Memory B cell (primary cell): ENCODE results near the gene CRLF2.
"Not testable (repeated sequence)": the region's sequence is repeated elsewhere in the genome, so short reads cannot be mapped to it uniquely, and the experiment has no call there.

Experiments used
- ATAC-seq: fragments of 150-1000 bp; cut with Tn5 transposase; 2 replicates; pipeline ENCODE4 v1.10.0; 2021; ENCODE audit warnings: low read depth, mild to moderate bottlenecking, moderate library complexity
- DNase-seq, 2 donors: peaks; one replicate each; pipeline ENCODE4 v3.0.0; 2022; ENCODE audit warnings: low spot score in 2 of 2
- H3K27ac Mint-ChIP-seq: one replicate; pipeline ENCODE4 v1.8.0; 2022; ENCODE audit warnings: mild to moderate bottlenecking, moderate library complexity, mixed read lengths
- H3K27me3 Mint-ChIP-seq: one replicate; pipeline ENCODE4 v1.8.0; 2022; ENCODE audit warnings: mixed read lengths
- H3K36me3 Mint-ChIP-seq: one replicate; pipeline ENCODE4 v1.8.0; 2022; ENCODE audit warnings: mild to moderate bottlenecking, mixed read lengths
- H3K4me1 Mint-ChIP-seq: one replicate; pipeline ENCODE4 v1.8.0; 2022; ENCODE audit warnings: mixed read lengths
- H3K4me3 Mint-ChIP-seq: one replicate; pipeline ENCODE4 v1.8.0; 2022; ENCODE audit warnings: mild to moderate bottlenecking, moderate library complexity, mixed read lengths
- H3K9me3 Mint-ChIP-seq: one replicate; pipeline ENCODE4 v1.8.0; 2022; ENCODE audit warnings: mixed read lengths

Gene CRLF2

DNA sequence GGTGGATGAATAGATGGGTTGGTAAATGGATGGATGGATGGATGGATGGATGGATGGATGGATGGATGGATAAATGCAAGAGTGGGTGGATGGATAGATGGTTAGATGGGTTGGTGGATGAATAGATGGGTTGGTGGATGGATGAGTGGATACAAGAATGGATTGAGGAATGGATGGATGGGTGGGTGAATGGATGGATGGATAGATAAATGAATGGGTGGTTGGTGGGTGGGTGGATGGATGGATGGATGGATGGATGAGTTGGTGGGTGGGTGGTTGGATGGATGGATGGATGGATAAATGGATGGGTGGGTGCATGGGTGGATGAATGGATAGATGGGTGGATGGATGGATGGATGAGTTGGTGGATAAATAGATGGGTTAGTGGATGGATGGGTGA lies 13.8 kb upstream of the CRLF2 start:
- Mint-ChIP-seq H3K27me3 (peaks cover 16% of the 10 kb centered on the region), H3K36me3 (peaks cover 5% of the 10 kb centered on the region), H3K4me3 (no peak overlapping the region), H3K9me3 (peaks cover 18% of the 10 kb centered on the region), H3K27ac (no peak overlapping the region), H3K4me1 (no peaks in the 10 kb centered on the region)
- ATAC-seq (no peak), DNase-seq (no peak)

DNA sequence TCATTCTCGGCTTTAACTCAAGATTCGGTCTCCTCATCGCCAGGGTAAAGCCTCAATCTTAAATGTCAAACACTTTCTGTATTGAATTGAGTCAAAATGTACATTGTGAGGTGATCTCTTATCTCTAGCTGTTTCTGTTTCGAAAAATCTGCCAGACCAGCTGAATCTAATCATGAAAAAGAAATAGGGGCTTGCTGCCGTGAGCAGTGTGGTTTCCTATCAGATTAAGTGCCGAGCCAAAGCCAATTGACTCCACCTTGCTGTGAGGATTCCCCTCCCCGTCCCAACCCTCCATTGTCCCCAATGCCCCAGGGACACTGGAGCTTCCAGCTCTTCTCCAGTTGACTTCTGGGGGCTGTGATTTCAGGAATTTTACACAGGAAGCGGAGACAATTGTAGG lies 12.5 kb upstream of the CRLF2 start:
- ATAC-seq (no peak), DNase-seq (no peak)
- Mint-ChIP-seq H3K4me3 (no peak overlapping the region), H3K27me3 (peaks cover 16% of the 10 kb centered on the region), H3K27ac (no peak overlapping the region), H3K36me3 (peaks cover 5% of the 10 kb centered on the region), H3K4me1 (no peaks in the 10 kb centered on the region), H3K9me3 (peaks cover 18% of the 10 kb centered on the region)

DNA sequence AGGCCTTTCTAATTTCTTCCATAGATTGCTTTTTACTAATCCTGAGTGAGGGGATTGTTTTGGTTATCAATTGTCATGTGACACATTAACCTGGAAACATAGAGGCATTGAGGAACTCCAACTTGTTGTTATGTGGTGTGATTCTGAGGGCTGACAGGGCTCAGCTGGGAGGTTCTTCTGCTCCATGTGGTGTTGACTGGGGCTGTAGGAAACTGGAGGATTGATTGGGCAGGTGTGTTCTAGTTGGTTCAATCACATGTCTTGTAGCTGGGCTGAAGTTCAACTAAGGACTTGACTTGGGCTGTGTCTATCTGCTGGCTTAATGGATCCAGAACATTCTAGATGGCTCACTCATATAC lies 10.8 kb upstream of the CRLF2 start:
- ATAC-seq (no peak), DNase-seq (no peak)
- peaks cover 5% of the 10 kb centered on the region for H3K36me3 Mint-ChIP-seq
- peaks cover 18% of the 10 kb centered on the region for H3K9me3 Mint-ChIP-seq
- no peak overlapping the region for H3K4me3 Mint-ChIP-seq
- H3K27ac Mint-ChIP-seq: no peak overlapping the region
- H3K27me3 Mint-ChIP-seq: peaks cover 16% of the 10 kb centered on the region
- H3K4me1 Mint-ChIP-seq: no peaks in the 10 kb centered on the region

DNA sequence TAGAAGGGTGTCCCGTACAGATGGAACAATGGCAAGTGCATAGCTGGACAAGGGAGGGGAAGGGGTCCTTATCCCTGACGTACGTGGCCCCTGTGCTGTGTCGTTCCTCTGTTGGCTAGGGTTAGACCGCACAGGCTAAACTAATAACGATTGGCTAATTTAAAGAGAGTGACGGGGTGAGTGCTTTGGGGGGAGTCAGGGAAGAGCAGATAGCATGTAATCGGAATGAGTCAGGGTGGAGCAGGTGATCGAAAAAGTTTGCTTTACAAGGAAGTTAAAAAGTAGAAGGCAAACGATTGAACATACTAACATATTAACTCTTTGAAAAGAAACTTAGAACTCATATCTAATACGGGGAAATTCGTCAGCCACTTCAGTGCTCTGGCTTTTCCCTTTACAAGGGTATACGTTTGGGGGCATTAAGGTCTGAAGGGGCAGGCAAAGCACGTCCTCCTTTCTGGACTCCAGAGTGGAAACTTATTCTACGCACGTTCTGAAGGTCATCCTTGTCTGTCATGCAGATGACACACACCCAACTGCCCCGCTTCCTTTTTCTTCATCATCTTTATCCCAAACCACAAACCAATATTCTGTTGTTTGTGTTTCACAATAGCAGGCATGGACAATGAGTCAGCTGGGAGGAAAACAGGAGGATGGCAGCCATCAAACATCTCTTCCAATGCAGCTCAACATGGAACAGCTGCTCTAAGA lies 10.2 kb upstream of the CRLF2 start:
- no peak for ATAC-seq
- Mint-ChIP-seq H3K27ac (no peak overlapping the region), H3K9me3 (peaks cover 16% of the 10 kb centered on the region), H3K4me1 (no peaks in the 10 kb centered on the region), H3K4me3 (no peak overlapping the region), H3K36me3 (peaks cover 5% of the 10 kb centered on the region), H3K27me3 (peaks cover 16% of the 10 kb centered on the region)
- DNase-seq: no peak

DNA sequence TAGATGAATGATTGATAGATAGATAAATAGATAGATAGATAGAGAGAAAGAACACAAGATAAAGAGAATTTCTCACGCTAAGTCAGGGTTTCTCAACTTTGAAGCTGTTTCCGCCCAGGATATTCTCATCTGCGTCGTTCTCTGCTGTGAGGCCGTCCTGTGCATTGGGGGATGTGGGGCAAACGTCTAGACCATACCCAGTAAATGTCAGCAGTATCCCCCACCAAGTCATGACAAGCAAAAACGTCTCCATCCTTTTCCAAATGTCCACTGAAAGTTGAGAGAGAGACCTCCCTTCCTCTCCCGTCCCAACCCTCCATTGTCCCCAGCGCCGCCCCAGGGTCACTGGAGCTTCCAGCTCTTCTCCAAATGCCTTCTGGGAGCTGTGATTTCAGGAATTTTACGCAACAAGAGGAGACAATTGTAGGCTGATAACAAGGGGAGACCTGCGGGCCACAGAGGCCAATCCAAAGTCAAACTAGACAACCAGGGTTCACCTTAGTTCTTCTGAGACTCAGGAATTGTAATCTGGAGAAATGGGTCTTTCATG lies 8.9 kb upstream of the CRLF2 start:
- Mint-ChIP-seq H3K27me3 (peaks cover 8% of the 10 kb centered on the region), H3K4me1 (no peaks in the 10 kb centered on the region), H3K4me3 (no peak overlapping the region), H3K9me3 (peaks cover 7% of the 10 kb centered on the region), H3K27ac (no peak overlapping the region), H3K36me3 (peaks cover under 1% of the 10 kb centered on the region)
- DNase-seq (no peak), ATAC-seq (no peak)

DNA sequence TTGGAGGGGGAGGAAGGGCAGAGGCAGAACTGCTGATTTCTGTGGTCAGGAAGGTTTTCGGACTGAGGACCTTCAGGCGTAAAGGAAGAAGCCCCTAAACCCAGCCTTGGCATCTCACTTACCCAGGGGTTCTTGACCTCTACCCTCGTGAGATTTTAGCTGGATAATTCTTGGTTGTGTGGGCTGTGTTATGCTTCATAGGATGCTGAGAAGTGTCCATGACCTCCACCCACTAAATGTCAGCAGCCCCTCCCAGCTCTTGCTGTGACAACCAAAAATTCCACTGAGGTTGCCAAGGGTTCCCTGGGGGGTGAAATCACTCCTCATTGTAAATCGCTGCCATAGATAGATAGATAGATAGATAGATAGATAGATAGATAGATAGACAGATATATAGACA lies 5.8 kb upstream of the CRLF2 start:
- DNase-seq: no peak
- H3K27ac Mint-ChIP-seq: no peak overlapping the region
- peaks cover 2% of the 10 kb centered on the region for H3K9me3 Mint-ChIP-seq
- no peaks in the 10 kb centered on the region for H3K36me3 Mint-ChIP-seq
- peaks cover 3% of the 10 kb centered on the region for H3K4me1 Mint-ChIP-seq
- H3K4me3 Mint-ChIP-seq: no peak overlapping the region
- ATAC-seq: no peak
- H3K27me3 Mint-ChIP-seq: peaks cover 9% of the 10 kb centered on the region

DNA sequence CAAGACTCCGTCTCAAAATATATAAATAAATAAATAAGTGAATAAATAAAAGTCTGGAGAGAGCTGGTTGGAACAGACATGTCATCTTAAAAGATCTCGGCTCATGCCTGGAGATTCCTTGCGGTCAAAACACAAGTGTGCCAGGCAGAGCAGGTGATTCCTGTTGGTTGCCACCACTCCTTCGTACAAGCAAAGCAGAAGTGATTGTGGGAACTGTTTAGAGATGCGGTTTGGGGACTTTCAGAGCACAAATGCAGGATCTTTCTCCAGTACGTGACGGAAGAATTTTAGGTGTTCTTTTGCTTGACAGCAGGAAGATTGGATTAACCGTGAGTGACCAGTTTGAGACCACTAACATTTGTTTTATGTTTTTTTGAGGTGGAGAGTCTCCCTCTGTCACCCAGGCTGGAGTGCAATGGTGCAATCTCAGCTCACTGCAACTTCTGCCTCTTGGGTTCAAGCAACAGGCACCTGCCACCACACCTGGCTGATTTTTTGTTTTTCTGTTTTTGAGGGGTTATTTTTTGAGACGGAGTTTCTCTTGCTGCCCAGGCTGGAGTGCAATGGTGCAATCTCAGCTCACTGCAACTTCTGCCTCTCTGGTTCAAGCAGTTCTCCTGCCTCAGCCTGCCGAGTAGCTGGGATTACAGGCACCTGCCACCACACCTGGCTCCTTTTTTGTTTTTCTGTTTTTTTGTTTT lies 2.8 kb upstream of the CRLF2 start:
- Mint-ChIP-seq H3K9me3 (peaks cover 10% of the 10 kb centered on the region), H3K4me1 (peaks cover 10% of the 10 kb centered on the region), H3K36me3 (peaks cover 2% of the 10 kb centered on the region), H3K27ac (no peak overlapping the region), H3K4me3 (peak overlapping the region; percentile 35), H3K27me3 (peaks cover 12% of the 10 kb centered on the region)
- no peak for DNase-seq
- peak; percentile 69 for ATAC-seq

DNA sequence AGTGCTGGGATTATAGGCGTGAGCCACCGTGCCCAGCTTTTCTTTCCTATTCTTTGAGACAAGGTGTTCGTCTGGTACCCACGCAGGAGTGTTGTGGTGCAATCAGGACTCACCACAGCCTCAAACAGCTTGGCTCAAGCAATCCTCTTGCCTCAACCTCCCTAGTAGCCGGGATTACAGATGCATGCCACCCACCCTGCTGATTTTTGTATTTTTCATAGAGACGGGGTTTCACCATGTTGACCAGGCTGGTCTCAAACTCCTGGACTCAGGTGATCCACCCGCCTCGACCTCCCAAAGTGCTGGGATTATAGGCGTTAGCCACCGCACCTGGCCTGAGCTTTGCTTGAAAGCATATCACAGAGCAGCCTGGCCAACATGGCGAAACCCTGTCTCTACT lies 1.5 kb upstream of the CRLF2 start:
- peaks cover 10% of the 10 kb centered on the region for H3K4me1 Mint-ChIP-seq
- ATAC-seq: no peak
- no peak overlapping the region for H3K27ac Mint-ChIP-seq
- peaks cover 14% of the 10 kb centered on the region for H3K27me3 Mint-ChIP-seq
- H3K9me3 Mint-ChIP-seq: peaks cover 10% of the 10 kb centered on the region
- H3K4me3 Mint-ChIP-seq: no peak overlapping the region
- peaks cover 2% of the 10 kb centered on the region for H3K36me3 Mint-ChIP-seq
- no peak for DNase-seq

DNA sequence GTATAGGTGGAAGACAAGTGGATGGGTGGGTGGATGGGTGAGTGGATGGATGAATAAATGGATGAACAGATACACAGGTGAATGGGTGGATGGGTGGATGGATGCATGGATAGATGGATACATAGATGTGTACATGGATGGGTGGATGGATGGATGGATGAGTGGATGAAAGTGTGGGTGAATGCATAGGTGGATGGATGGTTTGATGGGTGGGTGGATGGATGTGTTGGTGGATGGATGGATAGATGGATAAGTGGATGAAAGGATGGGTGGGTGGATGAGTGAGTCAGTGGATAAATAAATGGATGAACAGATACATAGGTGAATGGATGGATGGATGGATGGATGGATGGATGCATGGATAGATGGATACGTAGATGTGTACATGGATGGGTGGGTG lies 1.6 kb downstream of the CRLF2 start:
- no peak overlapping the region for H3K4me3 Mint-ChIP-seq
- H3K27ac Mint-ChIP-seq: no peak overlapping the region
- peaks cover 2% of the 10 kb centered on the region for H3K36me3 Mint-ChIP-seq
- no peak for DNase-seq
- H3K4me1 Mint-ChIP-seq: peaks cover 12% of the 10 kb centered on the region
- peaks cover 18% of the 10 kb centered on the region for H3K27me3 Mint-ChIP-seq
- no peak for ATAC-seq
- peaks cover 10% of the 10 kb centered on the region for H3K9me3 Mint-ChIP-seq

DNA sequence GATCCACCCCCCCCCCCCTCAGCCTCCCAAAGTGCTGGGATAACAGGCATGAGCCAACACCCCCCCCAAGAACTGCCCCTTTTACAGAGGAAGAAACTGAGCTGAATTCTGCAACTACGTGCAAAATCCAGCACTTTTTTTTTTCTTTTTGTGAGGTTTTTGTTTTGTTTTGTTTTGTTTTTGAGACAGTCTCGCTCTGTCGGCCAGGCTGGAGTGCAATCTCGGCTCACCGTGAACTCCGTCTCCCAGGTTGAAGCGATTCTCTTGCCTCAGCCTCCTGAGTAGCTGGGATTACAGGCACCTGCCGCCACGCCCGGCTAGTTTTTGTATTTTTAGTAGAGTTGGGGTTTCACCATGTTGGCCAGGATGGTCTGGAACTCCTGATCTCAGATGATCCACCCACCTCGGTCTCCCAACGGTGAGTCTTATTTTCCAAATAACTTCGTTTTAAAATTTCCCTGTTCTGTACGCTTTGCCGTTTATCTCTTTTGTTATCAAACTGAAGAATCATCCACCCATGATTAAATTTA lies 4.9 kb downstream of the CRLF2 start:
- no peak for DNase-seq
- Mint-ChIP-seq H3K27me3 (peaks cover 17% of the 10 kb centered on the region), H3K27ac (no peak overlapping the region), H3K36me3 (peaks cover 2% of the 10 kb centered on the region), H3K4me3 (no peak overlapping the region), H3K9me3 (peaks cover 10% of the 10 kb centered on the region), H3K4me1 (peaks cover 9% of the 10 kb centered on the region)
- ATAC-seq: no peak

DNA sequence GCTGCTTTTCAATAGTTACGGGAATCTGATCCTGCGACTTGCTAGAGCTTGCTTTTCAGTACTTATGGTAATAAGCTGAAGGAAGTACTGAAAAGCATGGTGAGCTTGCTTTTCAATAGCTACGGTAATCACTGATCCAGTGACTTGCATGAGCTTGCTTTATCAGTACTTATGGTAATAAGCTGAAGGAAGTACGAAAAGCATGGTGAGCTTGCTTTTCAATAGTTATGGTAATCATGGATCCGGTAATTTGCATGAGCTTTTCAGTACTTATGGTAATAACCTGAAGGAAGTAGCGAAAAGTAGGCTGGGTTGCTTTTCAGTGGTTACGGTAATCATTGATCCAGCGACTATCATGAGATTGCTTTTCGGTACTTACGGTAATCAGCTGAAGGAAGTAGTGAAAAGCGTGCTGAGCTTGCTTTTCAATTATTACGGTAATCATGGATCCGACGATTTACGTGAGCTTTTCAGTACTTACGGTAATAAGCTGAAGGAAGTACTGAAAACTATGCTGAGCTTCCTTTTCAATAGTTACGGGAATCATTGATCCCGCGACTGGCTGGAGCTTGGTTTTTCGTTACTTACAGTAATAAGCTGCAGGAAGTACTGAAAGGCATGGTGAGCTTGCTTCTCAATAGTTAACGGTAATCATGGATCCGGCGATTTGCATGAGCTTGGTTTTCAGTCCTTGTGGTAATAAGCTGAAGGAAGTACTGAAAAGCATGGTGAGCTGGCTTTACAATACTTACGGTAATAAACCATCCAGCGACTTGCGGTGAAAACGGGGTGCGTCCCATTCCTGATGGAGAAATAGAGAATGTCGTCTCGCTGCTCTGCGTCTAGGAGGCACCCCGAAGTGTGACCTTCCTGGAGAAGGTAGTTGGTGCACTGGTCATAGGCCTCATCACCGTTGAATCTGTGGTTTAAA lies 6.5 kb downstream of the CRLF2 start:
- peaks cover 5% of the 10 kb centered on the region for H3K9me3 Mint-ChIP-seq
- peak overlapping the region; percentile 71 for H3K4me3 Mint-ChIP-seq
- DNase-seq: peak in 1 of 2 donors; percentile 17
- ATAC-seq: peak; percentile 63
- peaks cover 4% of the 10 kb centered on the region for H3K4me1 Mint-ChIP-seq
- H3K27ac Mint-ChIP-seq: no peak overlapping the region
- peaks cover 18% of the 10 kb centered on the region for H3K27me3 Mint-ChIP-seq
- no peaks in the 10 kb centered on the region for H3K36me3 Mint-ChIP-seq

DNA sequence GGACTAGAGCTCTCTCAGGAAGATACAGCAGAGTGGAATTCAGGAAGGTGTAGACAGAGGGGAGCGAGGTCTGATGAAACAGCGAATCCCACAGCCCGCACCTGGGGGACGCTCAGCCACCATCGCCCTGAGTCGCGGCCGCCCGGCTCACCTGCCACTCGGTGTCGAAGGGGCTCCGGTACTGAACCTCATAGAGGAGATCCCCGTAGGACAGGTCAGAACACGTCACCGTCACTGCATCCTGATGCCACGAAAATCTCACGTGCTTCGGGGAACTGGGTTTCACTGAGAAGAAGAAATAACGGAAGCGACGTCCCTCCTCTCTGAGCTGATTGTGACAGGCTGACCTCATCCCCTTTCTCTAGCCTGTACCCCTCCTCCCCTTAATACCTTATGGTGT lies 10.2 kb downstream of the CRLF2 start:
- no peak for ATAC-seq
- Mint-ChIP-seq H3K27ac (no peak overlapping the region), H3K9me3 (no peaks in the 10 kb centered on the region), H3K27me3 (peaks cover 8% of the 10 kb centered on the region), H3K36me3 (no peaks in the 10 kb centered on the region), H3K4me1 (no peaks in the 10 kb centered on the region), H3K4me3 (no peak overlapping the region)
- DNase-seq: no peak

DNA sequence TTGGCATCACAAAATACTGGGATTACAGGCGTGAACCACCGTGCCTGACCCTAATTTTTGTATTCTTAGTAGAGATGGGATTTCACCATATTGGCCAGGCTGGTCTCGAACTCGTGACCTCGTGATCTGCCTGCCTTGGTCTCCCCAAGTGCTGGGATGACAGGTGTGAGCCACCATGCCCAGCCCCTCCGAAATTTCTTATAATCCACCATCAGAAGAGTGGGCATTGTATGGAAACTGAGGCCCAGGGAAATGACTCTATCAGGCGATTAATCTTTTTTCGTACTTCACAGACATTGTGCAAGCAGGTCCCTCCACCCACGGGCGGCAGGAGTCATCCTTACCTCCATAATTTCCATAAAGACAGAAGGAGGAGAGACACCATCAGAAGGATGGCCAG lies 16.0 kb downstream of the CRLF2 start:
- no peaks in the 10 kb centered on the region for H3K36me3 Mint-ChIP-seq
- ATAC-seq (no peak), DNase-seq (no peak)
- H3K4me1 Mint-ChIP-seq: no peaks in the 10 kb centered on the region
- no peak overlapping the region for H3K4me3 Mint-ChIP-seq
- H3K27me3 Mint-ChIP-seq: peaks cover 2% of the 10 kb centered on the region
- peaks cover 2% of the 10 kb centered on the region for H3K9me3 Mint-ChIP-seq
- H3K27ac Mint-ChIP-seq: no peak overlapping the region

DNA sequence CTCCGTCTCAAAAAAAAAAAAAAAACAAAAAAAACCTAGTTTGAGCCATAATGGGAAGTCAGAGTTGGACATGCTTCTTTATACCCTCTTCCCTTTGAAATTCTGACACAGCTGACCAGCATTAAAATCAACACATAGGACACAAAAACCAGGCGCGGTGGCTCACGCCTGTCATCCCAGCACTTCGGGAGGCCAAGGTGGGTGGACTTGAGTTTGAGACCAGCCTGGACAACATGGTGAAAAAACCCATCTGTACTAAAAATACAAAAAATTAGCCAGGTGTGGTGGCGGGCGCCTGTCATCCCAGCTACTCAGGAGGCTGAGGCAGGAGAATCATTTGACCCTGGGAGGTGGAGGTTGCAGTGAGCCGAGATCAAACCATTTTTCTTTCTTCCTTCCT lies 20.3 kb downstream of the CRLF2 start:
- DNase-seq, H3K9me3 Mint-ChIP-seq: not testable (repeated sequence)

More for the DNA sequence above, 20.3 kb downstream of the CRLF2 start:
- H3K4me1 Mint-ChIP-seq, H3K36me3 Mint-ChIP-seq, H3K27me3 Mint-ChIP-seq, ATAC-seq, H3K27ac Mint-ChIP-seq, H3K4me3 Mint-ChIP-seq: not testable (repeated sequence)
